ENCODE data around the gene NEUROG2. TPM values are rescaled to one million over a fixed set of nuclear protein-coding genes. Genes with fewer than 3 reads are reported as not detected.

NEUROG2 gene
- total and polyA plus RNA-seq, 10 donors, result not detected

- TF ChIP-seq POLR2AphosphoS5 (IDR thresholded peaks at IDR 0.05), result no peak
- no peak for TF ChIP-seq CTCF (IDR thresholded peaks at IDR 0.05 in 8 of 11, conservative IDR thresholded peaks at IDR 0.05 in 3 of 11)
- no peak for TF ChIP-seq POLR2A (IDR thresholded peaks at IDR 0.05)
- Histone ChIP-seq H3K4me3 (no peak overlapping the region), H3K4me1 (no peaks in the 10 kb centered on the region), H3K36me3 (no peaks in the 10 kb centered on the region), H3K9me3 (peaks cover 0 to 7% (median 1%) of the 10 kb centered on the region in 8 donors), H3K27ac (no peak overlapping the region), H3K27me3 (replicated peaks in 1 of 7) (no peaks in the 10 kb centered on the region)
- WGBS, 5 donors, result 93 to 98% (median 95%) methylated on average over 2 of the region's 2 CpGs
- intact Hi-C loops (cut with DNase I; ENCODE audit: low total_unique reads), result no loop called here
- no peak for DNase-seq
Measured at GRCh38 chr4:112473985-112474384, 42.0 kb downstream of the NEUROG2 start.

GRCh38 chr4:112472318-112472717, 43.7 kb downstream of the NEUROG2 start:
- Histone ChIP-seq H3K27ac (no peak overlapping the region), H3K4me1 (no peaks in the 10 kb centered on the region), H3K4me3 (no peak overlapping the region), H3K27me3 (replicated peaks in 1 of 7) (no peaks in the 10 kb centered on the region), H3K36me3 (no peaks in the 10 kb centered on the region), H3K9me3 (peaks cover 0 to 7% (median 1%) of the 10 kb centered on the region in 8 donors)
- intact Hi-C loops (cut with DNase I; ENCODE audit: low total_unique reads), result no loop called here
- no peak for DNase-seq
- no peak for TF ChIP-seq POLR2AphosphoS5 (IDR thresholded peaks at IDR 0.05)
- no peak for TF ChIP-seq POLR2A (IDR thresholded peaks at IDR 0.05)
- TF ChIP-seq CTCF (IDR thresholded peaks at IDR 0.05 in 8 of 11, conservative IDR thresholded peaks at IDR 0.05 in 3 of 11), result no peak

Other genes with a start within 250 kb of the NEUROG2 start
- gene TIFA, start 230.3 kb downstream of the NEUROG2 start, total RNA-seq, result 10 to 100 TPM; 12.9 to 36.9 (median 19.2) TPM
- 10 to 100 TPM; 13.0 to 23.4 (median 15.2) TPM for gene TIFA, start 230.3 kb downstream of the NEUROG2 start, polyA plus RNA-seq
- gene ALPK1, start 218.8 kb downstream of the NEUROG2 start, total RNA-seq, result 10 to 100 TPM; 48.6 to 92.9 (median 62.6) TPM
- gene ALPK1, start 218.8 kb downstream of the NEUROG2 start, polyA plus RNA-seq, result 1 to 10 TPM; 5.6 to 9.4 (median 8.7) TPM
- gene ZGRF1, start 120.7 kb upstream of the NEUROG2 start, total RNA-seq, result 10 to 100 TPM in 5 of 7 donors, 1 to 10 TPM in 2; 8.5 to 20.8 (median 12.8) TPM
- gene ZGRF1, start 120.7 kb upstream of the NEUROG2 start, polyA plus RNA-seq, result 1 to 10 TPM; 4.4 to 7.3 (median 5.4) TPM
- 10 to 100 TPM; 35.4 to 59.5 (median 45.7) TPM for gene LARP7, start 121.0 kb upstream of the NEUROG2 start, total RNA-seq
- 10 to 100 TPM; 45.7 to 56.2 (median 46.0) TPM for gene LARP7, start 121.0 kb upstream of the NEUROG2 start, polyA plus RNA-seq